Subcutaneous abdominal adipose tissue (tissue), 5 donors: ENCODE measurements around the gene PLEKHG4B.

Experiments used
- H3K27ac ChIP-seq: one replicate; pipeline ENCODE4 v1.7.0; 2013; ENCODE audit warnings: low read depth, mild to moderate bottlenecking, inconsistent platforms, low read length, moderate library complexity
- H3K27me3 ChIP-seq, 5 donors: one replicate each; pipeline ENCODE4 v1.7.0; 2013; ENCODE audit warnings: low read length in 5 of 5, inconsistent platforms in 1 of 5; ENCODE audit not compliant: control insufficient read depth in 5 of 5, insufficient read depth in 4 of 5
- H3K36me3 ChIP-seq, 5 donors: one replicate each; pipeline ENCODE4 v1.7.0; 2013; ENCODE audit warnings: low read length in 5 of 5; ENCODE audit not compliant: control insufficient read depth in 5 of 5, insufficient read depth in 5 of 5
- H3K4me1 ChIP-seq, 5 donors: one replicate each; pipeline ENCODE4 v1.7.0; 2013; ENCODE audit warnings: low read length in 5 of 5, mild to moderate bottlenecking in 3 of 5, moderate library complexity in 1 of 5; ENCODE audit not compliant: control insufficient read depth in 5 of 5, insufficient read depth in 5 of 5
- H3K4me3 ChIP-seq, 5 donors: one replicate each; pipeline ENCODE4 v1.7.0; 2013; ENCODE audit warnings: low read length in 5 of 5, low read depth in 1 of 5
- H3K9ac ChIP-seq, 5 donors: one replicate each; pipeline ENCODE4 v1.7.0; 2013; ENCODE audit warnings: low read length in 5 of 5, mild to moderate bottlenecking in 4 of 5, moderate library complexity in 3 of 5
- H3K9me3 ChIP-seq, 5 donors: one replicate each; pipeline ENCODE4 v1.7.0; 2013; ENCODE audit warnings: low read length in 5 of 5; ENCODE audit not compliant: control insufficient read depth in 5 of 5
- donor health status: healthy.
- donor health status: healthy.
- donor health status: healthy.
- donor health status: healthy.
- donor health status: healthy.

PLEKHG4B gene

GRCh38 chr5:82097-82496 lies 9.9 kb upstream of the PLEKHG4B start:
- no peaks in the 10 kb centered on the region for H3K36me3 ChIP-seq
- H3K4me3 ChIP-seq = no peak overlapping the region
- no peak overlapping the region for H3K27ac ChIP-seq
- H3K4me1 ChIP-seq = no peaks in the 10 kb centered on the region
- H3K9me3 ChIP-seq = no peaks in the 10 kb centered on the region
- no peak overlapping the region for H3K9ac ChIP-seq
- peaks cover 5 to 25% (median 14%) of the 10 kb centered on the region in 5 donors for H3K27me3 ChIP-seq

GRCh38 chr5:82570-82969 lies 9.4 kb upstream of the PLEKHG4B start:
- Histone ChIP-seq H3K9me3 (no peaks in the 10 kb centered on the region), H3K27me3 (peaks cover 5 to 24% (median 14%) of the 10 kb centered on the region in 5 donors), H3K27ac (no peak overlapping the region), H3K4me1 (no peaks in the 10 kb centered on the region), H3K36me3 (no peaks in the 10 kb centered on the region), H3K9ac (no peak overlapping the region), H3K4me3 (no peak overlapping the region)

- Histone ChIP-seq H3K36me3 (no peaks in the 10 kb centered on the region), H3K4me1 (no peaks in the 10 kb centered on the region), H3K4me3 (no peak overlapping the region), H3K27ac (no peak overlapping the region), H3K9me3 (no peaks in the 10 kb centered on the region), H3K27me3 (peaks cover 5 to 24% (median 14%) of the 10 kb centered on the region in 5 donors), H3K9ac (no peak overlapping the region)
Measured at GRCh38 chr5:83029-83428, 8.9 kb upstream of the PLEKHG4B start.

GRCh38 chr5:85334-85995 lies 6.5 kb upstream of the PLEKHG4B start:
- H3K4me3 ChIP-seq = no peak overlapping the region
- H3K4me1 ChIP-seq = no peaks in the 10 kb centered on the region
- no peaks in the 10 kb centered on the region for H3K9me3 ChIP-seq
- H3K27me3 ChIP-seq = peaks cover 4 to 34% (median 22%) of the 10 kb centered on the region in 5 donors
- H3K9ac ChIP-seq = no peak overlapping the region
- no peaks in the 10 kb centered on the region for H3K36me3 ChIP-seq
- H3K27ac ChIP-seq = no peak overlapping the region

- Histone ChIP-seq H3K9ac (no peak overlapping the region), H3K27me3 (peaks cover 16 to 56% (median 46%) of the 10 kb centered on the region in 5 donors), H3K4me3 (no peak overlapping the region), H3K36me3 (no peaks in the 10 kb centered on the region), H3K4me1 (peaks cover 0 to 5% (median 2%) of the 10 kb centered on the region in 5 donors), H3K9me3 (no peaks in the 10 kb centered on the region), H3K27ac (no peak overlapping the region)
Measured at GRCh38 chr5:89337-90286, 2.4 kb upstream of the PLEKHG4B start.

GRCh38 chr5:90590-91547 lies 1.1 kb upstream of the PLEKHG4B start:
- Histone ChIP-seq H3K27ac (no peak overlapping the region), H3K36me3 (no peaks in the 10 kb centered on the region), H3K4me1 (peaks cover 0 to 5% (median 2%) of the 10 kb centered on the region in 5 donors), H3K9ac (no peak overlapping the region), H3K4me3 (no peak overlapping the region), H3K9me3 (no peaks in the 10 kb centered on the region), H3K27me3 (peaks cover 20 to 62% (median 48%) of the 10 kb centered on the region in 5 donors)

- no peak overlapping the region for H3K9ac ChIP-seq
- peaks cover 0 to 5% (median 2%) of the 10 kb centered on the region in 5 donors for H3K4me1 ChIP-seq
- no peaks in the 10 kb centered on the region for H3K36me3 ChIP-seq
- H3K27me3 ChIP-seq = peaks cover 20 to 73% (median 49%) of the 10 kb centered on the region in 5 donors
- no peak overlapping the region for H3K27ac ChIP-seq
- H3K4me3 ChIP-seq = no peak overlapping the region
- H3K9me3 ChIP-seq = no peaks in the 10 kb centered on the region
Measured at GRCh38 chr5:92401-93220, 643 bp downstream of the PLEKHG4B start.

- no peaks in the 10 kb centered on the region for H3K9me3 ChIP-seq
- no peak overlapping the region for H3K4me3 ChIP-seq
- no peak overlapping the region for H3K27ac ChIP-seq
- H3K27me3 ChIP-seq = peaks cover 20 to 75% (median 50%) of the 10 kb centered on the region in 5 donors
- H3K4me1 ChIP-seq = peaks cover 0 to 5% (median 2%) of the 10 kb centered on the region in 5 donors
- H3K9ac ChIP-seq = no peak overlapping the region
- H3K36me3 ChIP-seq = no peaks in the 10 kb centered on the region
Measured at GRCh38 chr5:93221-93980, 1.4 kb downstream of the PLEKHG4B start.
